Measurements from ENCODE around the gene HLF. TPM values are rescaled to one million over a fixed set of nuclear protein-coding genes. Genes with fewer than 3 reads are reported as not detected.

Gene HLF, protein sequence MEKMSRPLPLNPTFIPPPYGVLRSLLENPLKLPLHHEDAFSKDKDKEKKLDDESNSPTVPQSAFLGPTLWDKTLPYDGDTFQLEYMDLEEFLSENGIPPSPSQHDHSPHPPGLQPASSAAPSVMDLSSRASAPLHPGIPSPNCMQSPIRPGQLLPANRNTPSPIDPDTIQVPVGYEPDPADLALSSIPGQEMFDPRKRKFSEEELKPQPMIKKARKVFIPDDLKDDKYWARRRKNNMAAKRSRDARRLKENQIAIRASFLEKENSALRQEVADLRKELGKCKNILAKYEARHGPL
- 3.3 TPM for total RNA-seq
- long read RNA-seq, partial matches to known transcripts = 0 of 2 reads
- long read RNA-seq, other reads (novel, unspliced or antisense) = 0 of 2 reads

DNA sequence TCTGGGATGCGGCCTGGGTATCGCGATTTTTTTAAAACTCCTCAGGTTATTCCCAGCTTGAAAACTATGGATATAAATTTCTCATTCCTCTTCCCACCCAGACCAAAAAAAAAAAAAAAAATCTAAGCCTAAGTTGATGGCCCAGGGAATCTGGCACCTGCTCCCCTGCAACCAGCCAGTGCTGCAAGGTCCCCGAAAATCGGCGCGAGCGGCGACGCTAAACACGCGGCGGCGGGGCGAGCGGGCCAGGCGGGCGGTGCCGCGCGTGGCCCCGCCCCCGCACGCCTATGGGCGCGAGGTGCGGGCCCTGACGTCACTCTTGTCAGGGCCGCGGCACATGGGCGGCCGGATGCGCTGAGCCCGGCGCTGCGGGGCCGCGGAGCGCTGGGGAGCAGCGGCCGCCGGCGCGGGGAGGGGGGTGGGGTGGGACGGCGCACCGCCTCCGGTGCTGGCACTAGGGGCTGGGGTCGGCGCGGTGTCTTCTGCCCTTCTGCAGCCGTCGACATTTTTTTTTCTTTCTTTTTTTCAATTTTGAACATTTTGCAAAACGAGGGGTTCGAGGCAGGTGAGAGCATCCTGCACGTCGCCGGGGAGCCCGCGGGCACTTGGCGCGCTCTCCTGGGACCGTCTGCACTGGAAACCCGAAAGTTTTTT, at the start of gene HLF:
Gene HLF, plus strand, starts transcription at position 316 of the 654 bp plus-strand sequence. CDS start 525 bp downstream, outside the sequence.
- peak; percentile 92 for DNase-seq (ENCODE audit: low spot score)

DNA sequence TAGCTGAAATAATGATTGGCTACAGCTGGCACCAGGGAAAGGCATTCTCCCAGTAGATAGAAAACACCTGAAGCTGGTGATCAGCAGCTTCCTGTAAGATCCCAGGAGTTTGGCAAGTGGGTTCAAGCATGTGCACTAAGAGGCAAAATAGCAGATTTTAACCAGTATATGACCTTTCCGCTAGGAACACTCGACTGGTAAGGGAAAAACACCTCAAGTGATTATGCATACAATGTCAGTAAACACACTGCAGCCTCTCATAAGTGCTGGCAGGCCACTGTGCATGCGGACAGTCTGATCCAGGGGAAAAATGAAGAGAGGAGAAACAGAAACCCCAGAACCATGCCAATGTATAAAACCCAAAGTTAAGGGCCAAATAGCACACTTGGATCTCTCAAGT, 49.0 kb upstream of the HLF start:
- no peak for DNase-seq (ENCODE audit: low spot score)

DNA sequence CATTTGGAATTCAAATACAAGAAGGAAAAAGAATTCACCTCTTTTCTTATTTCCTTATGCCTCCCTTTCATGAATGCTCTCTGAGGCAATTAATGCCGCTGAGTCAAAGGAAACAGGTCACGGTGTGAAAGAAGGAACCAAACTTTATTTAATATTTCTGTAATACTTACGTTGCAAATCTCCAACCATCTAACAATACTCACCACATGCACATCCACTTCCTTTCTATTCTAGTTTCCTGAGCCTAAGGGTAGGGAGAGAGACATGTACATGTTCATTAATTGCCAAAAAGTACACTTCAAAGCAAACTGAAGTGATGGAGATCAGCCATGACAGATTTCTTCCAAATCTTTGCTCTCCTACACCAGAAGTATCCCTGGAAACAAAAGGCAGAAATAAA, 47.9 kb upstream of the HLF start:
- DNase-seq (ENCODE audit: low spot score) = no peak

DNA sequence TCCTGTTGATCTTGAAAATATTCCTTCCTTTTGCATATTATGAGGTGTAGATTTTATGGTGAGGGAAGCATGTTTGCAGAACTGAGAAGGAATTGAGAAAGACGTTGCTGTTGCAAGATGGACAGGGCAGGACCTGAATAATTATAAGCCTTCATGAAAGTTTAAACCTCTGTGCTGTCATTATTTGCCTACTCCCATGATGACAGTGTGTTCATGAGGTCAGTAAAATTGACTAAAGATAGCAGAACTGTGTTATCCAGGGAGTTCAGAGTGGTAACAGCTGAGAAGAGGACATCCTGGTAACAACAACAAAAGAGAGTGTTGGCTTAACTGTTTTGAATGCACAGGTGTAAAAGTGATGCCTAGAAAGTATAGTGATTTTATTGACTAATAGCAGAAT, 45.3 kb upstream of the HLF start:
- no peak for DNase-seq (ENCODE audit: low spot score)

DNA sequence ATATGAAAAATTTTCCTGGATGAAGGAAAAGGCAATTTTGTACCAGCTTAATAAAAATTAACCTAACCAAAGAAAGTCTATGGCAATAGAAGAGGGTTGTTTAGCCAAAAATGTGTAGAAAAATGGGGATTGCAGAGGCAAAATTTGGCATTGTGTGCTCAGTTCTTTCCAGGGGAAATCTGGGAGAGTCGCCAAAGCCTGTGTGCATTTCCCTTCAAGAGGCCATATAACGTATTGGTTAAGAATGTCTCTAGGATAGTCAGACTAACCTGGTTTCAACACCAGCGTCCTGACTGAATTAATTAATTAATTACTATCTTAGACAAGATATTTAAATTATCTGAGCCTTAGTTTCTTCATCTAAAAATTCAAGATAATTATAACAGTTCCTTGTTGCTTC, 44.8 kb upstream of the HLF start:
- no peak for DNase-seq (ENCODE audit: low spot score)

DNA sequence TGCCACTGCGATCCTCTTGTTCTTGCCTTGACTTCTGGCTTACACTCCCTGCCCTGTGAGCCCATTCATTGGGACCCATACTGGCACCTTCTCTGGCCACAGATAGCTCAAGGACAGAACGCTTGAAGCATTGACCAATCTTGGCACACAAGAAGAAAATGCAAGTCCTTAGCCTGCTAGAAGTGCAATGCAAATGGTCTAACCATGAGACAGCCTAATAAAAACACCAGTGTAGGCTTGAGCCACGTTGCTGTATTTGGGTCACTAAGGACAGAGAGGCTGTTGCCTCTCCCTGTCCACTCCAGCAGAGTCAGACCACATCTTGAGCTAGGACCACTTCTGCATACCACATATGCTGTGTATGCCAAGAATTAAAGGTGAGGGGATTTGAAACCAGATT, 41.2 kb upstream of the HLF start:
- no peak for DNase-seq (ENCODE audit: low spot score)

DNA sequence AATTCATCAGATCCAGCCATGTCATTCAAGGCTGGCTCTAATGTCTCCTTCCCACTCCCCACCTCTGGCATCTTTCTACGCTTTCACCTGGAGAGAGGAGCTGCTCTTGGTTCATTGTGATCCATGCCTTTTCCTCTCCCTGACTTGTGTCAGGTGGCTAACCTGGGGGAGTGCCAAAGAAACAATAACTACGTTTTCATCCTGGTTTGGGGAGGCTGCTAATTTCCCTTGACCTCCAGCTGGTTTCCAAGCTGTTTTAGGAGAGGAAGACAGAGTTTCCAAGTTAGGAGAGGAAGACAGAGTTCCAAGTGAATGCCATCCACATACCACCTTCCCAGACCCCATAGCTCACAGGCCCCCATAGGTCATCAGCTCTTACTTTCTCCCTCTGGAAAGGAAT, 40.0 kb upstream of the HLF start:
- no peak for DNase-seq (ENCODE audit: low spot score)

DNA sequence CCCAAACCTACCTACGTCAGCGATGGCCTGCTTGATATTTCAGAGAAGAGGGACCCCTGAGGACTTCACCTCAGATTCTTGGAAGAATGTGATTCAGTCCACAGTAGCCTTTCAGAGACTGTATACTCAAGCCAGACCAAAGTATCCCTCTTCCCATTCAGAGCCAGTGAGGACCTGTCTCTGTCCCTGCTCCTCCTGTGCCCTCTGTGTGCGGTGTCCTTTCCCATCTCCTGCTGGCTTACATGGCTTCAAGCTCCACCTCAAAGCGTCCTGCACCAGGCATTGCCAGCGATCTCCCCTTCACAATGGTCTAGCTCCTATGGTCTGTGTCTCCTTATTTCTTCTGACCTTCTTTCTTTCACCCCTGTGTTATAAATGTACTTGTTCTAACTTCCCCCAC, 39.5 kb upstream of the HLF start:
- DNase-seq (ENCODE audit: low spot score) = no peak

DNA sequence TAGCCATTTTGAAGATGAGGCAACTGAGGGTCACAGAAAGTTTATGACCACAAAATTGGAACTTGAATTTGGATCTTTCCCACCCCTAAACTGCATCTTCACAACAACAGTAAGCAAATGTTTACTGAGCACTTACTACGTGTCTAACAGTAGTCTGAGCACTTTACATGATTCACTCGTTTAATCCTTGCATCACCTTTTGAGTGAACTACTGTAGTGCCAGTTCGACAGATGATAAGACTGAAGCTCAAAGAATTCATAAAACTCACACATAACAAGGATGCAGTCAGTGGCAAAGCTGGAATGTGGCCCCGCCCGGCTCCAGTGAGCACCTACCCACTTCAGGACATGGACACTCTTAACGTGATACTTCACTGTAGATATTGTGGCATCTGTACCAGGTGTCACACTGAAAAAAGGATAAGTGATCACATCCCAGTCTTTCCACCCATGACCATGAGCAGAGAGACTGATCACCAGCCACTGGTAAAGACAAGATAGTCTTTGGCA, 36.0 kb upstream of the HLF start:
- no peak for DNase-seq (ENCODE audit: low spot score)

DNA sequence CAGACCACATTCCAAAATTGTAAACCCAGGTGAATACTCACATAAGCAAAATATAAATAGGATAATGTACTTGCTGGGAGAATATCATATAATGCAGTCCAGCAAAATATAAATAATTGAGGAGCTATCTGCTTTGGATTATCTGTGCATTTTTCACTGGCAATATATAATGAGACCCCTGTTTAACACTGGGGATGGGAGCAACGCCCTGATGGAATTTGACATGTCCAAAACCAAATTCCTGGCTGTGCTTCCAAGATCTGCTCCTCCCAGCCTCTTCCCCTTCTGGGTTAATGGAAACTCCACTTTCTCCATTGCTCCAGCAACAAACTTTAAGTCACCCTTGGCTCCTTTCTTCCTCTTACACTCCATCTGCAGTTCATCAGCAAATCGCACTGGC, 35.5 kb upstream of the HLF start:
- DNase-seq (ENCODE audit: low spot score) = no peak

DNA sequence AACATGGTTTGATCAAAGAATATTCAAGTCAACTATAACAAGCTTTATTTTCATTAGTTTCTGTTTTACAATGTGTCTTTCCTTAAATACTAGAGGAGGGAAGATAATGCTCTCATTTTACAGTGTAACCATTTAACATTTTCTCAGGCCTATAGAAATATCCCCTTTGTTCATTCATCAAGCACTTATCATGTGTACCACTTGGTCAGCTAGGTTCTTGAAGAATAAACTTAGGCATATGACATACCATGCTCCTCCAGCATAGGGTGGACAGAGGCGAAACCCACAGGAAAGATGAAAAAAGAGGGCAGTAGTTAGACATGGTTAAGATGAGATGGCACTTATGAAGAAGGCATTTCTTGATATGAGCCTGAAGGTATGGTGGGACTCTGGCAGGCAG, 34.0 kb upstream of the HLF start:
- DNase-seq (ENCODE audit: low spot score) = no peak

DNA sequence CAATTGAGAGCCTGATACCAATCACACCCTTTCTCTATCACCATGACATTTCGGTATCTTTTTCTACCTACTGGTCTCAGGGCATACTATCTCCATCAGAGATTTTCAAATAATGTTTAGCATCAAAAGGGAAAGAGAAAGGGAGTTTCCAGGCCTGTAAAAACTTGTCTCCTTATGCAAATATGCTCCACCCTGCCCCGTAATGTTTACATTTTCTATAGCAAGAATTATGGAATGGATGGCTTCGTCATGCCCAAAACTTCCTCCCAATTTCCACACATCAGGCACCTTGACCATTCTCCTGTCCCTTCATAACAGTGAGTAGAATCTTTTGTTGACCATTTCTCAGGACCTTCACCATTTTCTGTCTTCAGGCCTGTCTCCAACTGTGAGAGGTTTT, 30.9 kb upstream of the HLF start:
- DNase-seq (ENCODE audit: low spot score) = no peak

DNA sequence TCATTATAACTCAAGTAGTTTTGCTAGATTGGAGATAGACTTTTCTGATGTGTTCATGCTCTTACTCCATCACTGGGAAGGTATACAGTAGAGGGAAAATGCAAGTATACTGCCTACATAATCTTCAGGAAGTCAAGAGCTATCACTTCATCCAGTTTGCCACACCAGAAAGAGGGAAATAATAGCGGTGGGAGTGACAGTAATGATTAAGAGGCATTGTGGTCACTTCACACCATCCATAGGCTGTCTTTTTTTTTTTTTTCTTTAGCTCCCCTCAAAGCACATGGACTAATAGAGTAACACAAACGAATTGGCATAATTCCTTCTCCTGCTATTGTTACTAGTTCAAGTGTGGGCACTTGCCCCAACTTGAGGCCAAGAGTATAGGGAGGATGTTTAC, 28.4 kb upstream of the HLF start:
- no peak for DNase-seq (ENCODE audit: low spot score)

DNA sequence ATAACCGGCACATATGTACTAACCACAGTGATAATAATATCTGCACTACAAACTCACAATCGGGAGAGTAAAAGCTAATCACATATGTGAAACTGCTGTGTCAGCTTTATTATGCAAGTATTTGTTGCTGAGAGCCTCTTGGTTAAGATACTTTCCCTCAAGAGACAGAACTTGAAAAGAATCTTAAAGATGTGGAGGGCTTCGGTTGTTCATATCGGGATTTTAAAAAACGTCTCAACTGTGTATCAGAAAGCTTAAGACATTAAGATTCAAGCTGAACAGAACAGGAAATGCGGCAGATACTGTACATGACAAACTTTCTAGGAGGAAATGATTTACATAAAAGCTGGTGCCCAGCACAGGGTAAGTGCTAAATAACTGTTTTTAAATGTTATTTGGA, 27.5 kb upstream of the HLF start:
- DNase-seq (ENCODE audit: low spot score) = no peak

DNA sequence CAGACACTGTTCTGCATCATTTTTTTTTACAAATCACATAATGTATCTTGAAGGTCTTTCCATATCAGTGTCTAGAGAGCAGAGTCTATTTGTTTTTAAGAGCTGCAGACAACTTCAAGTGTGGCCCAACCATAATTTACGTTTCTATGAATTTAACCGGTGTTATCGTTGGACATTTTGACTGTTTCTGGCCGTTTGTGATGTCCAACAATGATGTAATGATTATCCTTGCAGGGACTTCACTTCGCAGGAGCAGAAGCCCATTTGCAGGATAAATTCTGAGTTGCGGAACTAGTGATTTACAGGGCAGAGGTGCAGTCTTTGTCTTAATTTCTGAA, 26.9 kb upstream of the HLF start:
- DNase-seq (ENCODE audit: low spot score) = no peak

DNA sequence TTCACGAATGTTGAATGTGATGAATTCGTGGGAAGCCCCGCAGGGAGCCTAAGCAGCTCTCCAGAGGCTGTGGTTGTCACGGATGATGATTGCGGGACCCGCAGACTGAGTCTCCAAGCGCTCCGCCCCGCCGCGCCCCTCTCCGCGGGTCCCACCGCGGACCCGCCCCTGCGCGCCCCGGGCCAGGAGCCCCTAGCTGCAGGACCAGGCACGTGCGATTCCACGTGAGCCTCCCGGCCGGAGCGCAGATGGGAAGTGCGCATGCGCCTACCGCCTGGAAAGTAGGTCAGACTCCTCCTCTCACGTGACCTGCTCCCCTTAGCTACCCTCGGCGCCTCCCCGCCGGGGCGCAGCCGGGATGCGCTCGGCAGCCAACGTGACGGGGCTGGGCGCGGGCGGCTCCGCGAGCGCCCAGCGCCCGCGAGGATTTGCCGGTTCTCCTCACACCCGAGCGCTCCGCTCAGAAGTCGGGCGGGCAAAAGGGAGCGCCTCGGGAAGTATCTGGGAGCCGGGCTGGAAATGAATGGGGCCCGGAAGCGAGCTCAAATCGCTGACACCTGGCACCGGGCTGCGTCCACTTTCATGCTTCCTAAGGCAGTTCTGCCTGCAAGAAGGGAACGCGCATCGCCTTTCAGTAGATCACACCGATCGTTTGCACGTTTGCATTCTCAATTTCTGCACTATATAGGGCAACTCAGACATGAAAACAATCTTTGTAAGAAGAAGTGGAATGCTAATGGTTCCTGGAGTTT, 26.4 kb upstream of the HLF start:
- peak; percentile 96 for DNase-seq (ENCODE audit: low spot score)

DNA sequence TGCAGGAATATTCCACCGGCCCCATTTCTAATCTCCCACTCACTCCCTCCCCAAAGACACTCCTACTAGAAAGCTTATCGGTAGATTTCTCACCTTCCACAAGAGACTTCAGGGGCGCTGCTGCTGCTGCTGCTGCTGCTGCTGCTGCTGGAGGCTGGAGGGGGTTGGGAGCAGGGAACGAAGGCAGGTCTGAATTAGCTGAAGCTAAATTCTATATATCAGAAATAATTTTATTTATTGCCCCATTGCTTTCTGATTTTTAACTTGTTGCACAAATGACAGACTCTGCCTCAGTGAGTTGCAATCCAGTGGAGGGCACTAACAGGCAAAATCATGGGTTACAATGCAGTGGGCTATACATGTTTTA, 25.8 kb upstream of the HLF start:
- DNase-seq (ENCODE audit: low spot score) = no peak

DNA sequence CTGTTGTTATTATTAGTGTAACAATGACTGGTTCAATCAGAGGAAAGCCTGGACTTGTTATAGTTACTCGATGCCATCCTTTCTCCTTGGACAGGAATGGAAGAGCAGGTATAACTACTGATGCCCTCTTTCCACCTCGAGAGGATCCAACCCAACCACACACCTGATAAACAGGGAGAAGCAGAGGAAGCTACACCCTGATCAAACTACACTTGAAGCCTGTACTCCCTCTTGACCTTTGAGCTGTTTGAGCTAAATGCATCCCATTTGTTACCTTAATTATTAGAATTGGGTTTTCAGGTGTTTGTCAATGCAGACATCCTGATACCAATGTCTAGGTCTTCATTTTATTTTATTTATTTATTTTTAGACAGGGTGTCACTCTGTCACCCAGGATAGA, 23.7 kb upstream of the HLF start:
- no peak for DNase-seq (ENCODE audit: low spot score)

DNA sequence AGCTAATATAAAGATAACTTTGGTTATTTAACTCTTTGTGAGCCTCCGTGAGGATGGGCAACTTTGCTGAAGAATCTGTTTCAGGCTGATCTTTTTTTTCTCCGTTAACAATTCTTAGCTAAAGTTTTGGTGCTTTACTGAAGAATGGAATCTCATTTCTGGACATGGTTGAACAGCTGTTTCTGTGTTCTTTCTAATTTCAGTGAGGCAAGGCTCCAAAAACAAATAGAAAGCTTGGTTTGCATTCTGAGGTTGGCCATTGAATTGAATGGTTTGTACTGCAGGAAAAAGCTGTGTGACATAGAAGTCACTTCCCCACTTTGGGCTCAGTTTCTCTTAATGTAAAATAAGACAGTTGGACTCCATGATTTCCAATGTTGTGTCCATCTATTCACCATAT, 22.3 kb upstream of the HLF start:
- DNase-seq (ENCODE audit: low spot score) = no peak

DNA sequence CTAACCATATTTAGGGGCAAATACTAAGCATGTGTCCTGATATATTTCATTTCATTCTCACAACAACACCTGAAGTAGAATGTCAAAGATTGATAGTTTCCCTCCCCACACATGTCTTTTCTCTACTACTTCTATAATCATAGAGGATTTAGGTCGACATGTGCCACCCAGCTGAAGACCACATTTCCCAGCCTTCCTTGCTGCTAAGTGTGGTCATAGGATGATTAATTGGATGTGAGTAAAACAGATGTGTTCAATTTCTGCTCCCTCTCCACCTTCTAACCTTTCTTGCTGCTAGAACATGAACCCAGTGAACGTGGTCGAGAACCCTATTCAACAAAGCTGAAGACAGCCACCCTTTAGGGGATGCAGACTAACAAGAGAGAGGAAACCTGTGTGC, 18.8 kb upstream of the HLF start:
- no peak for DNase-seq (ENCODE audit: low spot score)

DNA sequence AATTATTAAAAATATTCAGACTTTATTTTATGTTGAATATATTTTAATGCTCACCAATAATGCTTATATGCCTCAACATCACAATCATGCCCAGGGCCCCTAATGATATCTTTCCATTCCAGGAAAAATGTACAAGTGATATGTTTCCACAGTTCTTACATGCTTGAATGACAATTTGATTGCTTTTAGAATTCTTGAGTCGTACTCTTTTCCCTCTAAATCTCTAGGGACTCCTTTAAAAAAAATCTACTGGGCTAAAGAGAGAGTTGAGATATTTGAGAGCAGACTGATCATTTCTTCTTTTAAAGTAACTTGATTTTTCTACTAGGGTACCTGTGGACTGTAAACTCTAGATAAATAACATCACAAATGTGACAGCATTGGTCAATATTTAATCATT, 18.2 kb upstream of the HLF start:
- DNase-seq (ENCODE audit: low spot score) = no peak

DNA sequence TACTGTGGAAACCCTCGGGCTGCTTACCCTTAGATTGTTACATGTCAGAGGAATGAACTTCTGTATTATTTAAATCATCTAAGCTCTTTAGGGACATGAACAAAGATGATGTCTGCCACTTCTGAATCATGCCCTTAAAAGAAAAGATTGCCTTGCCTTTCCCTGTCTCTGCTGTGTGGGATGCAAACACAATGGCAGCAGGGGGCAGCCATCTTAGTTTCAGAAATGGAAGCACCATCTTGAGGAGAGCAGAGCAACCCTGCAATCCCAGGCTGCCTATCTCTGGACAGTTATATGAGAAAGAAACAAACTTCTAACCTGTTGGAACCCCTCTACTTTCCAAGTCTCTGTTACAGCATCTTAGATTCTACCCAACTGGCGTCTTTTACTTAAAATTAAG, 16.7 kb upstream of the HLF start:
- DNase-seq (ENCODE audit: low spot score) = no peak

DNA sequence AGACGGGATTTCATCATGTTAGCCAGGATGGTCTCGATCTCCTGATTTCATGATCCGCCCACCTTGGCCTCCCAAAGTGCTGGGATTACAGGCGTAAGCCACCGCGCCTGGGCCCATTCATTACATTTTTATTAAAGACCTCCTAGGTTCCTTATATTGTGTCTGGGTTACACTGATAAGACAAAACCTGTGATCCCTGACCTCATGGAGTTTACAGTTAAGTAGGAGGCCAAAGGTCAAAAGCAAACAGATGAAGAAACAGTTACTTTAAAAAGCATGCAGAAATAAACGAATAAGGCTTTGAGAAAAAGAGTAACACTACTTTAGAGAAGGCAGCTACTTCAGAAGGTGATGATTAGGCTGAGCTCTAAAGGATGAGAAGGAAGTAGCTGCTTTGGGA, 14.9 kb upstream of the HLF start:
- no peak for DNase-seq (ENCODE audit: low spot score)

Data from mesenteric fat pad (tissue), 1 donor.